HEK293 (cell line): Measurements from ENCODE around the gene A4GALT.

ENCODE experiments used
- CTCF ChIA-PET: fragments of 350-600 bp; formaldehyde crosslinking; extraction: SDS; loops from one replicate; lab custom pipeline; 2021; ENCODE audit warnings: antibody characterized with exemption; lab: Yijun Ruan, JAX
- POLR2A ChIA-PET: fragments of 300-600 bp; formaldehyde crosslinking; extraction: SDS; loops from one replicate; lab custom pipeline; 2020; ENCODE audit warnings: antibody characterized with exemption, inconsistent platforms; lab: Yijun Ruan, JAX
- H3K27ac ChIP-seq: fragments of 200-500 bp; sonication (Bioruptor generic); 2 replicates; pipeline ENCODE4 v1.5.1; 2014; ENCODE audit warnings: low read depth, low read length, control low read depth, inconsistent platforms; ENCODE audit errors: extremely low read depth
- H3K36me3 ChIP-seq, 2 experiments: fragments of 200-500 bp in 1 of 2; sonication (Bioruptor generic) in 1 of 2; 1 replicate in 1 of 2; 2 replicates in 1 of 2; pipeline ENCODE4 v1.5.1; 2014 to 2017; ENCODE audit warnings: inconsistent platforms in 2 of 2, low read length in 2 of 2; ENCODE audit not compliant: control insufficient read depth in 2 of 2, insufficient read depth in 1 of 2
- H3K4me1 ChIP-seq: fragments of 200-500 bp; sonication (Bioruptor generic); 2 replicates; pipeline ENCODE4 v1.5.1; 2014; ENCODE audit warnings: mild to moderate bottlenecking, low read length, inconsistent platforms; ENCODE audit not compliant: control insufficient read depth, insufficient read depth
- H3K4me3 ChIP-seq: 2 replicates; pipeline ENCODE4 v1.5.1; 2011; ENCODE audit warnings: low read depth, mild to moderate bottlenecking, control low read depth, low read length, moderate library complexity
- H3K9me3 ChIP-seq: fragments of 200-500 bp; sonication (Bioruptor generic); 2 replicates; pipeline ENCODE4 v1.5.1; 2014; ENCODE audit warnings: low read depth, low read length, inconsistent platforms; ENCODE audit not compliant: control insufficient read depth, insufficient read depth
- BCL11A ChIP-seq: fragments of 450-650 bp; formaldehyde crosslinking; IDR thresholded peaks from 2 replicates; pipeline ENCODE4 v1.5.1; 2016; ENCODE audit warnings: low read depth, missing biosample characterization, missing genetic modification characterization
- BCL6B ChIP-seq: fragments of 450-650 bp; formaldehyde crosslinking; IDR thresholded peaks from 2 replicates; pipeline ENCODE4 v1.5.1; 2017; ENCODE audit warnings: missing biosample characterization, missing genetic modification characterization
- CTCF ChIP-seq: fragments of 450-650 bp; formaldehyde crosslinking; IDR thresholded peaks from 2 replicates; pipeline ENCODE4 v1.5.1; 2016; ENCODE audit warnings: missing biosample characterization, missing genetic modification characterization
- GFI1B ChIP-seq: fragments of 450-650 bp; formaldehyde crosslinking; IDR thresholded peaks from 2 replicates; pipeline ENCODE4 v1.5.1; 2016; ENCODE audit warnings: missing biosample characterization, missing genetic modification characterization
- GLI4 ChIP-seq: fragments of 450-650 bp; formaldehyde crosslinking; IDR thresholded peaks from 2 replicates; pipeline ENCODE4 v1.5.1; 2016; ENCODE audit warnings: missing biosample characterization, missing genetic modification characterization
- INSM2 ChIP-seq: fragments of 450-650 bp; formaldehyde crosslinking; IDR thresholded peaks from 2 replicates; pipeline ENCODE4 v1.5.1; 2016; ENCODE audit warnings: missing biosample characterization, missing genetic modification characterization
- KLF1 ChIP-seq: fragments of 450-650 bp; formaldehyde crosslinking; IDR thresholded peaks from 2 replicates; pipeline ENCODE4 v1.5.1; 2016; ENCODE audit warnings: missing biosample characterization, missing genetic modification characterization
- KLF9 ChIP-seq: fragments of 450-650 bp; formaldehyde crosslinking; IDR thresholded peaks from 2 replicates; pipeline ENCODE4 v1.5.1; 2016; ENCODE audit warnings: missing biosample characterization, missing genetic modification characterization, low read depth
- ZNF121 ChIP-seq: fragments of 450-650 bp; formaldehyde crosslinking; IDR thresholded peaks from 2 replicates; pipeline ENCODE4 v1.5.1; 2016; ENCODE audit warnings: missing biosample characterization, missing genetic modification characterization
- ZNF133 ChIP-seq: fragments of 450-650 bp; formaldehyde crosslinking; IDR thresholded peaks from 2 replicates; pipeline ENCODE4 v1.5.1; 2016; ENCODE audit warnings: missing biosample characterization, missing genetic modification characterization
- ZNF148 ChIP-seq: fragments of 450-650 bp; formaldehyde crosslinking; IDR thresholded peaks from 2 replicates; pipeline ENCODE4 v1.5.0; 2017; ENCODE audit warnings: missing biosample characterization, missing genetic modification characterization, borderline replicate concordance
- ZNF16 ChIP-seq: fragments of 450-650 bp; formaldehyde crosslinking; IDR thresholded peaks from 2 replicates; pipeline ENCODE4 v1.5.1; 2016; ENCODE audit warnings: low read depth, missing biosample characterization, missing genetic modification characterization
- ZNF18 ChIP-seq: fragments of 450-650 bp; formaldehyde crosslinking; IDR thresholded peaks from 2 replicates; pipeline ENCODE4 v1.5.1; 2016; ENCODE audit warnings: missing biosample characterization, missing genetic modification characterization
- ZNF221 ChIP-seq: fragments of 450-650 bp; formaldehyde crosslinking; IDR thresholded peaks from 2 replicates; pipeline ENCODE4 v1.5.1; 2017; ENCODE audit warnings: missing biosample characterization, missing genetic modification characterization, borderline replicate concordance
- ZNF248 ChIP-seq: fragments of 450-650 bp; formaldehyde crosslinking; IDR thresholded peaks from 2 replicates; pipeline ENCODE4 v1.5.1; 2017; ENCODE audit warnings: missing biosample characterization, missing genetic modification characterization
- ZNF302 ChIP-seq: fragments of 450-650 bp; formaldehyde crosslinking; IDR thresholded peaks from 2 replicates; pipeline ENCODE4 v1.5.1; 2016; ENCODE audit warnings: missing biosample characterization, missing genetic modification characterization, low read depth
- ZNF311 ChIP-seq: fragments of 450-650 bp; formaldehyde crosslinking; IDR thresholded peaks from 2 replicates; pipeline ENCODE4 v1.5.1; 2017; ENCODE audit warnings: missing biosample characterization, missing genetic modification characterization, borderline replicate concordance
- ZNF362 ChIP-seq: fragments of 450-650 bp; formaldehyde crosslinking; IDR thresholded peaks from 2 replicates; pipeline ENCODE4 v1.5.1; 2016; ENCODE audit warnings: missing biosample characterization, missing genetic modification characterization
- ZNF488 ChIP-seq: fragments of 450-650 bp; formaldehyde crosslinking; IDR thresholded peaks from 2 replicates; pipeline ENCODE4 v1.5.1; 2016; ENCODE audit warnings: missing biosample characterization, missing genetic modification characterization
- ZNF514 ChIP-seq: fragments of 450-650 bp; formaldehyde crosslinking; IDR thresholded peaks from 2 replicates; pipeline ENCODE4 v1.5.1; 2016; ENCODE audit warnings: missing biosample characterization, missing genetic modification characterization
- ZNF843 ChIP-seq: fragments of 450-650 bp; formaldehyde crosslinking; IDR thresholded peaks from 2 replicates; pipeline ENCODE4 v1.5.1; 2016; ENCODE audit warnings: missing biosample characterization, missing genetic modification characterization
- ZSCAN18 ChIP-seq: fragments of 450-650 bp; formaldehyde crosslinking; IDR thresholded peaks from 2 replicates; pipeline ENCODE4 v1.5.1; 2016; ENCODE audit warnings: missing biosample characterization, missing genetic modification characterization
- ZXDB ChIP-seq: fragments of 450-650 bp; formaldehyde crosslinking; IDR thresholded peaks from 2 replicates; pipeline ENCODE4 v1.5.1; 2016; ENCODE audit warnings: missing biosample characterization, missing genetic modification characterization

A4GALT gene

GRCh38 chr22:42716221-42716620 is 4.4 kb downstream of the A4GALT start:
- H3K27ac ChIP-seq: no peak overlapping the region
- H3K4me3 ChIP-seq: no peak overlapping the region
- TF ChIP-seq ZNF148 (tag by site-specific recombination): no peak
- TF ChIP-seq ZNF843 (tag by site-specific recombination): no peak
- no peak for TF ChIP-seq ZNF121
- no peak for TF ChIP-seq ZSCAN18
- no peak for TF ChIP-seq GFI1B (tag by site-specific recombination)
- no peak for TF ChIP-seq ZNF221
- no peak for TF ChIP-seq KLF1
- no peak for TF ChIP-seq ZNF488
- TF ChIP-seq BCL6B (tag by site-specific recombination): no peak
- ChIA-PET POLR2A (no interaction called here), CTCF (interaction anchor here (0.6 kb wide), 1 partner anchor 302 kb away, joined by 5 read pairs; no protein-coding TSS in a partner anchor)
- H3K9me3 ChIP-seq: no peaks in the 10 kb centered on the region
- no peaks in the 10 kb centered on the region for H3K36me3 ChIP-seq
- H3K4me1 ChIP-seq: no peaks in the 10 kb centered on the region

- Histone ChIP-seq H3K4me1 (no peaks in the 10 kb centered on the region), H3K4me3 (no peak overlapping the region), H3K36me3 (no peaks in the 10 kb centered on the region), H3K27ac (no peak overlapping the region), H3K9me3 (no peaks in the 10 kb centered on the region)
- POLR2A ChIA-PET: no interaction called here
- CTCF ChIA-PET: no interaction called here
- TF ChIP-seq BCL11A (tag by site-specific recombination): no peak
- no peak for TF ChIP-seq ZNF133 (tag by site-specific recombination)
- TF ChIP-seq ZNF248 (tag by site-specific recombination): no peak
- no peak for TF ChIP-seq GLI4 (tag by site-specific recombination)
- no peak for TF ChIP-seq ZNF18 (tag by site-specific recombination)
- TF ChIP-seq CTCF (tag by site-specific recombination): no peak
- TF ChIP-seq ZNF302 (tag by site-specific recombination): no peak
- no peak for TF ChIP-seq INSM2 (tag by site-specific recombination)
- no peak for TF ChIP-seq ZXDB (tag by site-specific recombination)
- TF ChIP-seq ZNF362 (tag by site-specific recombination): no peak
- TF ChIP-seq ZNF514 (tag by site-specific recombination): no peak
- TF ChIP-seq ZNF311 (tag by site-specific recombination): no peak
- no peak for TF ChIP-seq KLF9 (tag by site-specific recombination)
- TF ChIP-seq ZNF16 (tag by site-specific recombination): no peak
These were observed 5.8 kb downstream of the A4GALT start for GRCh38 chr22:42714768-42715390.
